ENCODE results near the gene PAXX. TPM values are rescaled to one million over a fixed set of nuclear protein-coding genes. Genes with fewer than 3 reads are reported as not detected.

Gene PAXX, protein sequence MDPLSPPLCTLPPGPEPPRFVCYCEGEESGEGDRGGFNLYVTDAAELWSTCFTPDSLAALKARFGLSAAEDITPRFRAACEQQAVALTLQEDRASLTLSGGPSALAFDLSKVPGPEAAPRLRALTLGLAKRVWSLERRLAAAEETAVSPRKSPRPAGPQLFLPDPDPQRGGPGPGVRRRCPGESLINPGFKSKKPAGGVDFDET
- 31.8 TPM for polyA plus RNA-seq (2013, experiment 1 of 2)
- polyA plus RNA-seq (2013, experiment 2 of 2) = 26.0 TPM

DNA sequence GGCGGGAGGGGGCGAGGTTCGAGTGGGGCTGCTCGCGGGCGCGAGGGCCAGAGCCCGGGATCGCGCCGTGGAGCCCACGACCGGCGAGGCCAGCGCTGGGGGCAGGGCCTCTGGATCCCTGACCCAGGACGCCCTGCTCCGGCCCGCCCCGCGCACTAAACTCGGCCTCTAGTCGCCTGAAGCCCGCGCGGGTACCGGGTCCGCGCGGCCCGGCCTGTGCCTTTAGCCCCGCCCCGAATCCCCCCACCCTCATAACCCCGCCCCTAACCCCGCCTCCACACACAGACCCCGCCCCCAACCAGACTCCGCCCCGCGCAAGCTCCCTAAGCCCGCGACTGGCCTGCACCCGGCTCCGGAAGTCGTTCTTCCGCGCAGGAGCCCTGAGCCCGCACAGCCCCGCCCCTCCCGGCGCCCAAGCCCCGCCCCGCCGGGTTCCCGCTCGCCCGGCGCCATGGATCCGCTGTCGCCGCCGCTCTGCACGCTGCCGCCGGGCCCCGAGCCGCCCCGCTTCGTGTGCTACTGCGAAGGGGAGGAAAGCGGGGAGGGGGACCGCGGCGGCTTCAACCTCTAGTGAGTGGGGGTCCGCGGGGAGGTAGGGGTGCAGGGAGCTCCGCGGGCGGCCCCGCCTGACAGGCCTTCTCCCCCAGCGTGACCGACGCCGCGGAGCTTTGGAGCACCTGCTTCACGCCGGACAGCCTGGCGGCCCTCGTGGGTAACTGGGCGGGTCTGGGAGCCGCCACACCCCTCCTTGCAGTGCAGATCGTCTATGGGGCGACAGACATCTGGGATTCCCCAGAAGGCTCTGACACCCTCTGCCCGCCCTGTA lies at the start of gene PAXX:
TSS of gene PAXX (plus strand) at position 430 of the 826 bp plus-strand sequence. CDS start at position 452, 22 bp downstream.
- Histone ChIP-seq H3K4me3 (ENCODE audit: extremely low read depth, insufficient read depth, low read length, poor library complexity, severe bottlenecking) (peak within 1 kb of the TSS; percentile 72), H3K27ac (ENCODE audit: low read depth, low read length, severe bottlenecking) (no peak within 1 kb of the TSS), H3K4me1 (ENCODE audit: control insufficient read depth, insufficient read depth, low read length, poor library complexity, severe bottlenecking) (peaks cover 19% of the 10 kb centered on the region), H3K9me3 (ENCODE audit: control insufficient read depth, low read length) (peaks cover 8% of the 10 kb centered on the region), H3K36me3 (ENCODE audit: control insufficient read depth, insufficient read depth, low read length) (peaks cover 12% of the 10 kb centered on the region)
- WGBS, 2 experiments (ENCODE audit: insufficient coverage in 2 of 2) = 2 to 5% methylated on average over 41 to 58 of the region's 92 CpGs

DNA sequence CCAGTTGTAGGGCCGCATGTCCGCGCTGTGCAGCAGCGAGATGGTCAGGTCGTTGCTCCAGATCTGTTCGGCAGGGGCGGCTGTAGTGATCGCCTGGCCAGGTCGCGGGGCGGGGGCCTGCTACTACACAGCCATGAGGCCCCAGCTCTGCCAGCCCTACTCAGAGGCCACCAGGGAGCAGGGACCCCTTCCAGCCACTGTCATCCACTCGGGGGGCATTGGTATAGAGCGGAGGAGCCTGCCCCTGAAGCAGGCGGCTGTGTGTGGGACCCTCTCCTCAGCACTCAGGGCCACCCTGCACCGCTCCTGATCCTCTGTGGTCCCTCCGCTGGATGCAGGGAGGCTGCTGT lies 49.4 kb upstream of the PAXX start:
- peak overlapping the region; percentile 82 for H3K4me3 ChIP-seq (ENCODE audit: extremely low read depth, insufficient read depth, low read length, poor library complexity, severe bottlenecking)
- WGBS, 2 experiments (ENCODE audit: insufficient coverage in 2 of 2) = 98 to 100% methylated on average over 7 to 12 of the region's 16 CpGs
- peaks cover 49% of the 10 kb centered on the region for H3K36me3 ChIP-seq (ENCODE audit: control insufficient read depth, insufficient read depth, low read length)
- peaks cover 4% of the 10 kb centered on the region for H3K4me1 ChIP-seq (ENCODE audit: control insufficient read depth, insufficient read depth, low read length, poor library complexity, severe bottlenecking)
- no peaks in the 10 kb centered on the region for H3K9me3 ChIP-seq (ENCODE audit: control insufficient read depth, low read length)
- no peak overlapping the region for H3K27ac ChIP-seq (ENCODE audit: low read depth, low read length, severe bottlenecking)

DNA sequence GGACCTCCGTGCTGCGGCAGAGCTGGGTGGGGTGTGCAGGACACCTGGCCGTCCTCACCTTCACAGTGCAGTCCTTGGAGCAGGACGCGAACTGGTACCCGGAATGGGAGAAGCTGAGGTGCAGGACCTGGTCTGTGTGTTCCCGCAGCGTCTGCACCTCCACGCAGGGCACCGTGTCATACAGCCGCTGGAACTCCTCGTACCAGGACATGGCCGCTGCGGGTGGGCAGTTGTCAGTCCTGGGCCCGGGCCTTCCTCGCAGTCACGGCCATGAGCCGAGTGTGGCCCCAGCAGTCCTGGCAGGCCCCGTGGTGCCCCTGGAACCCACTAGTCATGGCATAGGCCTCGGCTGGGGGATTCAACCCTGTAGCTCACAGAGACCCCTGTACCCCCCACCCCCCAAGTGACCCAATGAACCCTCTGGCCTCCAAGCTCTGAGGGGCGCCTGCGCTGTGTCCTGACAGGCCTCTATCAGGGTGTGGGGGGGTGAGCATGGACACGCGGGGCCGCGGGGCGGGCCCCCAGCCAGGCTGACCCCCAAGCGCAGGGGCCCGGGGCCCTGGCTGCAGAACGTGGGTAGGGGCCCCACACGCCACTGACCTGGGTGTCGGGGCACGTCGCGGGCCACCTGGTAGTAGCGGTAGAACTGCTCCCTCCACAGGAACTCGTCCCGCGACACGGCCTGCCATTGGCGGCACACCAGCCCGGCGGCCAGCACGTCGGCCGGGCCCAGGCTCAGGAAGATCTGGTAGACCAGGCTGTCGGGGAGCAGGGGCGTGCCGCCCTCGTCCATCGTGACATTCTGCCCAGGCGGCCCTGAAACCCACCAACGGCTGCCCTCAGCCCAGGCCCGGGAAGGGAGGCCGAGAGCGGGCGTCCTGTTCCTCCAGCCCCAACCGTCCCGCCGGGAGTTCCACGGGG lies 48.7 kb upstream of the PAXX start:
- no peak overlapping the region for H3K27ac ChIP-seq (ENCODE audit: low read depth, low read length, severe bottlenecking)

DNA sequence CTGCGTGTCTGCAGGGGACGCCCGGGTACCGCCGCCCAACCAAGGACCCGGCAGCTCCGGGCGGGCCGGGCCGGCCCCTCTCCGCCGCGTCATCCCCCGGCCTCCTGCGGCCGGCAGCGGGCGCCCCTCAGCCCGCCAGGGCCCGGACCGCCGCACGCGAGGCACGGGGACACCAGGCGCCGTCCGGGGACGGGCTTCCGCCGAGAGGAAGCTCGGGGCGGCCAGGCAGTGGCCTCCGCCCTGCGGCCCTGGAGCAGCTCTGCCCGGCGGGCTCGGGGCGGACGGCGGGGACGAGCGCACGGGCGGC lies 48.1 kb upstream of the PAXX start:
- H3K4me3 ChIP-seq (ENCODE audit: extremely low read depth, insufficient read depth, low read length, poor library complexity, severe bottlenecking) = peak overlapping the region; percentile 82
- H3K9me3 ChIP-seq (ENCODE audit: control insufficient read depth, low read length) = no peaks in the 10 kb centered on the region
- whole genome bisulfite sequencing, 2 experiments (ENCODE audit: insufficient coverage in 2 of 2) = 0 to 1% methylated on average over 35 to 39 of the region's 45 CpGs
- peaks cover 4% of the 10 kb centered on the region for H3K4me1 ChIP-seq (ENCODE audit: control insufficient read depth, insufficient read depth, low read length, poor library complexity, severe bottlenecking)
- peaks cover 41% of the 10 kb centered on the region for H3K36me3 ChIP-seq (ENCODE audit: control insufficient read depth, insufficient read depth, low read length)
- no peak overlapping the region for H3K27ac ChIP-seq (ENCODE audit: low read depth, low read length, severe bottlenecking)

More for the DNA sequence above, 48.7 kb upstream of the PAXX start:
- H3K4me1 ChIP-seq (ENCODE audit: control insufficient read depth, insufficient read depth, low read length, poor library complexity, severe bottlenecking) = peaks cover 4% of the 10 kb centered on the region
- H3K4me3 ChIP-seq (ENCODE audit: extremely low read depth, insufficient read depth, low read length, poor library complexity, severe bottlenecking) = peak overlapping the region; percentile 82
- 32 to 33% methylated on average over 53 to 57 of the region's 61 CpGs for WGBS, 2 experiments (ENCODE audit: insufficient coverage in 2 of 2)
- H3K9me3 ChIP-seq (ENCODE audit: control insufficient read depth, low read length) = no peaks in the 10 kb centered on the region
- peaks cover 46% of the 10 kb centered on the region for H3K36me3 ChIP-seq (ENCODE audit: control insufficient read depth, insufficient read depth, low read length)

DNA sequence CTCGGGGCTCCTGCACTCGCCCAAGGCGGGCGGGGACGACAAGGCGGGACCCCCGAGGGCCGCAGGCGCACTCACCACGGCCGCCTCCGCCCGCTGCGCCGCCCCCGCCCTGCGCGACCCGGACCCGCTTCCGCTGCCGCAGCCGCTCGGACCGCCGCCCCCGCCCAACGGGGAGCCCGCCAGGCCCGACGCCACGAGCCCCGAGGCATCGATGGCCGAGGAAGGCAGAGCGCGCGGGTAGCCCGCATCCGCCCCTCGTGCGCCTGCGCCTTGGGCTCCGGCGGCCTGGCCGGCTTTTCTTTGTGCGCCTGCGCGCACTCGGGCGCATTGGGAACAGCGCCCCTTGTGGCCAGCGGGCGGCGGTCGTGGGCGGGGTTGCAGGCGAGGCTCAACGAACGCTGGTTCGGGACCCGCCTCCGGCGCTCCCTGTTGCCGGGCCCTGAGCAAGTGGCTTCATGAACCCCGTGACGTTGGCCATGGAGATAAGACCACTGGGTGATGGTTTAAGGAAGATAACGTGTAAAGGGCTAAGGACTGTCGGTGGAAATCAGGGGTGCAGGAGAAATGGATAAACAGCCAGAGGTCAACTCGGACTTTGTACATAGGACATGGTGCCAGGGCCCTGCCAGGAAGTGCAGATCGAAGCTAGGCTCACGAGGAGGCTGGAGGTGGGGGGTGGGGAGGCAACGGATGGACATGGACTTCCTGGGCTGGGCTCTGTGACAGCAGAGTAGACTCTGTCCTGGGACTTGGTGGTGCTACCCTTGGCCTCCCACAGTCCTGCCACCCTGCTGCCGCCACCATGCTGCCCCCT lies 47.5 kb upstream of the PAXX start, which contains the start of the genes C8G and FBXW5:
TSS of gene C8G (plus strand) at position 725 of the 814 bp plus-strand sequence. CDS start at position 803, 78 bp downstream.
TSS of gene FBXW5 (minus strand) at position 220 of the 814 bp plus-strand sequence. CDS start 655 bp downstream, outside the sequence.
- Histone ChIP-seq H3K4me3 (ENCODE audit: extremely low read depth, insufficient read depth, low read length, poor library complexity, severe bottlenecking) (peak within 1 kb of the TSS; percentile 82), H3K27ac (ENCODE audit: low read depth, low read length, severe bottlenecking) (no peak within 1 kb of the TSS)
- WGBS, 2 experiments (ENCODE audit: insufficient coverage in 2 of 2) = 7 to 8% methylated on average over 62 to 73 of the region's 74 CpGs

DNA sequence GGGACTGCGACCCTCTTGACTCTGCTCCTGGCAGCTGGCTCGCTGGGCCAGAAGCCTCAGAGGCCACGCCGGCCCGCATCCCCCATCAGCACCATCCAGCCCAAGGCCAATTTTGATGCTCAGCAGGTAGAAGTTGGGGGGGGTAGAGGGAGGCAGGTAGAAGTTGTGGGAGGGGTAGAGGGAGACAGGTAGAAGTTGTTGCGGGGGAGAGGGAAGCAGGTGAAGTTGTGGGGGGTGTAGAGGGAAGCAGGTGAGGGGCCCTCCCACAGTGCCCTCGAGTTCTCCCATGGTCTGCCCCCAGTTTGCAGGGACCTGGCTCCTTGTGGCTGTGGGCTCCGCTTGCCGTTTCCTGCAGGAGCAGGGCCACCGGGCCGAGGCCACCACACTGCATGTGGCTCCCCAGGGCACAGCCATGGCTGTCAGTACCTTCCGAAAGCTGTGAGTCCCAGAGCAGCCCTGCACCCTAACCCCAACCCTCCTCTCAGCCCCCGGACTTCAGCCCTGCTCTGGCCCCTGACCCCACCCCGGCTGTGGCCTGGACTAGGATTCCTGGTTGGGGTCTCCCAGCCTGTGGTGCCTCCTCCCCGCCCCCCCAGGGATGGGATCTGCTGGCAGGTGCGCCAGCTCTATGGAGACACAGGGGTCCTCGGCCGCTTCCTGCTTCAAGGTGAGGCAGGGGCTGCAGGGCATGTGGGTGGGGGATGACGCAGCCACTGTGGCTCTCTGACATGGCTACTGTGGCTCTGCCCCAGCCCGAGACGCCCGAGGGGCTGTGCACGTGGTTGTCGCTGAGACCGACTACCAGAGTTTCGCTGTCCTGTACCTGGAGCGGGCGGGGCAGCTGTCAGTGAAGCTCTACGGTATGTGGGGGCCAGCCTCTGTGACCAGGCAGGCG lies 46.6 kb upstream of the PAXX start:
- 88 to 94% methylated on average over 24 to 29 of the region's 30 CpGs for WGBS, 2 experiments (ENCODE audit: insufficient coverage in 2 of 2)

More for the DNA sequence above, 47.5 kb upstream of the PAXX start, which contains the start of the genes C8G and FBXW5:
- Histone ChIP-seq H3K9me3 (ENCODE audit: control insufficient read depth, low read length) (no peaks in the 10 kb centered on the region), H3K36me3 (ENCODE audit: control insufficient read depth, insufficient read depth, low read length) (peaks cover 35% of the 10 kb centered on the region), H3K4me1 (ENCODE audit: control insufficient read depth, insufficient read depth, low read length, poor library complexity, severe bottlenecking) (peaks cover 4% of the 10 kb centered on the region)

DNA sequence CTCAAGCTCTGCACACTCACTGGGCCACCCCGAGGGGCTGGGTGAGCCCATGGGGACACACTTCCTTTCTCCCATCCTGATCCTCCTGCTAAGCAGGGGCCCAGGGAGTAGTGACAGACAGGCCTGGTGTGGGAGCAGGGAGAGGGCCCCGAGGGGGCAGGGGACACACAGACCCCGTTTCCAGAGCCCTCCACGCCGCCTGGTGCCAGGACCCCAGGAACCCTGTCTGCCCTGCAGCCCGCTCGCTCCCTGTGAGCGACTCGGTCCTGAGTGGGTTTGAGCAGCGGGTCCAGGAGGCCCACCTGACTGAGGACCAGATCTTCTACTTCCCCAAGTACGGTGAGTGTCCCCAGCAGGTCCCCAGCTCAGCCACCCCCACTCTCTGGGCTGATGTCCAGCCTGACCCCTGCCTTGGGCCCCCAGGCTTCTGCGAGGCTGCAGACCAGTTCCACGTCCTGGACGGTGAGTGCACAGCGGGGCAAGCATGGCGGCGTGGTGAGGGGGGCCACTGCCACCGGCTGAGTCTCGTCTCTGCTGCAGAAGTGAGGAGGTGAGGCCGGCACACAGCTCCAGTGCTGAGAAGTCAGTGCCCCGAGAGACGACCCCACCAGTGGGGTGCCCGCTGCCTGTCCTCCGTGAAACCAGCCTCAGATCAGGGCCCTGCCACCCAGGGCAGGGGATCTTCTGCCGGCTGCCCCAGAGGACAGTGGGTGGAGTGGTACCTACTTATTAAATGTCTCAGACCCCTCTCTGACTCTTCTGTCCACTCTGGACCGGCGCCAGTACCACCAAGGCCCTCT lies 45.8 kb upstream of the PAXX start:
- no peak overlapping the region for H3K27ac ChIP-seq (ENCODE audit: low read depth, low read length, severe bottlenecking)
- WGBS, 2 experiments (ENCODE audit: insufficient coverage in 2 of 2) = 91 to 92% methylated on average over 21 to 24 of the region's 27 CpGs

More for the DNA sequence above, 46.6 kb upstream of the PAXX start:
- no peak overlapping the region for H3K27ac ChIP-seq (ENCODE audit: low read depth, low read length, severe bottlenecking)
- H3K4me1 ChIP-seq (ENCODE audit: control insufficient read depth, insufficient read depth, low read length, poor library complexity, severe bottlenecking) = peaks cover 4% of the 10 kb centered on the region
- no peak overlapping the region for H3K4me3 ChIP-seq (ENCODE audit: extremely low read depth, insufficient read depth, low read length, poor library complexity, severe bottlenecking)
- H3K9me3 ChIP-seq (ENCODE audit: control insufficient read depth, low read length) = no peaks in the 10 kb centered on the region
- peaks cover 27% of the 10 kb centered on the region for H3K36me3 ChIP-seq (ENCODE audit: control insufficient read depth, insufficient read depth, low read length)

DNA sequence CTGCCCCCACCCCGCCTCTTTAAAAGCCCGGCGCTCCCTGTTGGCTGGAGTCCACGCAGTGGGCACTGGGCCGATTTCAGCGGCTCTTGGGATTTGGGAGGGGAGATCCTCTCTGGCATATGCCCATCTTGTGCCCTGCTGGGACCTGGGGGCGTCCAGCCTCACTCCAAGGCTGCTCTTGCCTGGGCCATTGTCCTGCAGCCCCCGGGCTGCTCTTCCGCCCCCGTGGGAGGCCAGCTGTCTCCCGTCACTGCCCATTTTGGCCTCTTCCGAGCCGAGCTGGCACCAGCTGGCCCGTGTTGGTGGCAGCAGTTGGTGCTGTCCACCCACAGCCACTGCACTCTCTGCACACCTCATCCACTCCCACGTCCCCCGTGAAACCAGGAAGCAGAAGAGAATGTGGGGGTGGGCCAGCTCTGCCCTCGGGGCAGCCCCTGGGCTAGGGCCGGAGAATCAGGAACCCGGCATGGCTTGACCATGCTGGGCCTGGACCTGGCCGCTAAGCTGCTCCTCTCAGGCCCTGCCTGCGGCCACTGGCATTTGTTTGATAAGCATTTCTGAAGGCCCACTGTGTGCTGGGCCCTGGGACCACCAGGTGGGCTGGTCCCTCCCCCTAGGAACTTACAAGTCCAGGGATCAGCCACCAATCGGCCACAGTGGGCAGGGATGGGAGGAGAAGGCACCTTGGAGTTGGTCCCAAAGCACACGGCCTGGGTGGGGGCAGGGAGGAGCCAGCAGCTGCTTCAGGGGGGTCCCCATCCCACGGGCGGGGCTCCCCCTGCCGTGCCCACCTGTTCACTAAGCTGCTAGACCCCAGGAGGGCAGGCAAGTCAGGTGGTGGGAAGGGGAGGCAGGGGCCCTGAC lies 45.0 kb upstream of the PAXX start:
- Histone ChIP-seq H3K36me3 (ENCODE audit: control insufficient read depth, insufficient read depth, low read length) (peaks cover 10% of the 10 kb centered on the region), H3K4me3 (ENCODE audit: extremely low read depth, insufficient read depth, low read length, poor library complexity, severe bottlenecking) (no peak overlapping the region), H3K27ac (ENCODE audit: low read depth, low read length, severe bottlenecking) (no peak overlapping the region), H3K4me1 (ENCODE audit: control insufficient read depth, insufficient read depth, low read length, poor library complexity, severe bottlenecking) (peaks cover 4% of the 10 kb centered on the region), H3K9me3 (ENCODE audit: control insufficient read depth, low read length) (no peaks in the 10 kb centered on the region)
- 80 to 88% methylated on average over 15 to 21 of the region's 26 CpGs for WGBS, 2 experiments (ENCODE audit: insufficient coverage in 2 of 2)

More for the DNA sequence above, 45.8 kb upstream of the PAXX start:
- Histone ChIP-seq H3K36me3 (ENCODE audit: control insufficient read depth, insufficient read depth, low read length) (peaks cover 18% of the 10 kb centered on the region), H3K4me1 (ENCODE audit: control insufficient read depth, insufficient read depth, low read length, poor library complexity, severe bottlenecking) (peaks cover 4% of the 10 kb centered on the region), H3K9me3 (ENCODE audit: control insufficient read depth, low read length) (no peaks in the 10 kb centered on the region), H3K4me3 (ENCODE audit: extremely low read depth, insufficient read depth, low read length, poor library complexity, severe bottlenecking) (no peak overlapping the region)
